Skin of body (tissue), 2 donors: Measurements from ENCODE around the gene SLC50A1. TPM values are rescaled to one million over a fixed set of nuclear protein-coding genes. Genes with fewer than 3 reads are reported as not detected.
"Not testable (repeated sequence)": the region's sequence is repeated elsewhere in the genome, so short reads cannot be mapped to it uniquely, and the experiment has no call there.

ENCODE experiments used
- DNase-seq: peaks from one replicate; lab custom pipeline; 2025; lab: John Stamatoyannopoulos, UW
- total RNA-seq: library from RNA; depleted of rRNA; stranded (reverse); fragments of >200 nt; gene quantifications from one replicate; pipeline ENCODE4 v1.2.3, GENCODE V29; 2014

The SLC50A1 gene
- total RNA-seq, 1 donor from 2014 or later: 18.5 TPM

DNA sequence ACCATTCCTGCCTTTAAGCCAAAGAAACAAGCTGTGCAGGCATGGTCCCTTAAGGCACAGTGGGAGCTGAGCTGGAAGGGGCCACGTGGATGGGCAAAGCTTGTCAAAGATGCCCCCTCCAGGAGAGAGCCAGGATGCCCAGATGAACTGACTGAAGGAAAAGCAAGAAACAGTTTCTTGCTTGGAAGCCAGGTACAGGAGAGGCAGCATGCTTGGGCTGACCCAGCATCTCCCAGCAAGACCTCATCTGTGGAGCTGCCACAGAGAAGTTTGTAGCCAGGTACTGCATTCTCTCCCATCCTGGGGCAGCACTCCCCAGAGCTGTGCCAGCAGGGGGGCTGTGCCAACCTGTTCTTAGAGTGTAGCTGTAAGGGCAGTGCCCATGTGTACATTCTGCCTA lies 1.3 kb upstream of the SLC50A1 start:
- no peak for DNase-seq

DNA sequence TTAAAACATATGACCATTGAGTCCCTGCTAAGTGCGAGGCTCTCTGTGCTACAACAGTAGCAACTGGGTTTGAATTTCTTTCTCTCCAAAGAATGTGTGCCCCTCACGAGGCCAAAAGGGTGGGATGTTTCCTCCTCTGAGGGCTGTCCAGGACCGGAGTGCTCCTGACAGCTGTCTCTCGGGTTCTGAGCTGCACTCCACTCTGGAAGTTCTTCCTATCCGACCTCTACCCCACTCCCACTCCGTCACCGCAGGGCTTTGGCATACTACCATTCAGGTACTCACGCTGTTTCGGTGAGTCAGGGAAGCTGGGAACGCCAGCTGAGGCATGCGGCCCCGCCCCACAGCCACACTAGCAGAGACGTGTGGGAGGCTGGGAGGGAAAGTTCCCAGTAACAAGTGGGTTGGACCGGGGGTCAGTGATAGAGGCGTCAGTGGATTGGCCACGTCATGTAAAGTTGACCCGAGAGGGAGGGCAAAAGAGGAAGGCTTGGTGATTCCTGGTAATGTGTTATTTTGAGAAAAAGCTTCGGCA lies 705 bp upstream of the SLC50A1 start:
- peak; percentile 67 for DNase-seq

DNA sequence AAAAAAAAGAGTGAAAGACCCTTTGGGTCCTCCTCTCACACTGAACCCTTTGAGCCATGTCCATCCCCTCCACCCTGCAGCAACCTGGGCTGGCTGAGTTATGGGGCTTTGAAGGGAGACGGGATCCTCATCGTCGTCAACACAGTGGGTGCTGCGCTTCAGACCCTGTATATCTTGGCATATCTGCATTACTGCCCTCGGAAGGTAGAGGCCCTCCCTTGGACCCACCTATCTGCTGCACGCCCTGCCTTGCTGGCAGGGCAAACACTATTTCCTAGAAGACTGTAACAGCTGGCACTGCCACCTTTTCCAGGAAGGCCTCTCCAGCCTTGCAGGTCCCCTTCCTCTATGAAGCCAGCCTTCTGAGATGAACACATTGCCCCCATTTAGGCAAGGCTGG lies 1.1 kb downstream of the SLC50A1 start:
- DNase-seq: no peak

DNA sequence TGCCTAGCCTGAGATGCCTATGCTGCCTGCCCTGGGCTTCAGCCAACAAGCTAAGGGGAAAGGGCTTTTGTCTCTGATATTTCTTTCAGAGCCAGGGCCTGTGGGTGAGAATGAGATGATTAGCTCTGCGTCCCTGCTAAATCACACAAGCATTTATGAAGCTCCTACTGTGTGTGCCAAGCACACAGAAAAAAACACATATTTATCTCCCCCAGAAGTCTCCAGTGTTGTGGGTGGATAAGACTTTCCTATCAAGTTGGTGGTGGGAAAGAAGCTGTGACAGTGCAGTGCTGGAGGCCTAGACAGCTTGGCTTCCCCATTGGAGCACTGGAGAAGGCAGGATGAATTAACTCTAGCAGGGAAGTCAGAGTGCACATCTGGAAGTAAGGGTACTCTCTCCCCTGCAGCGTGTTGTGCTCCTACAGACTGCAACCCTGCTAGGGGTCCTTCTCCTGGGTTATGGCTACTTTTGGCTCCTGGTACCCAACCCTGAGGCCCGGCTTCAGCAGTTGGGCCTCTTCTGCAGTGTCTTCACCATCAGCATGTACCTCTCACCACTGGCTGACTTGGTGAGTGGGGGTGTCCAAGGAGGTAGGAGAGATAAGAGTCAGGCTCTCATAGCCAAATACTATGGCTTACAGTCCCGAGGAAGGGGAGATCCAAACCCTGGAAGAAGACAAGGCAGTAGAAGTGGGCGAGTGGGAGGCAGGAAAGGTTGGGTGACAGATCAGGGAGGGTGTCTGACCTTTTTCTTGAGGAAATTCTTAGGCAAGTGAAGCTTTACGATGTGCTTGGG lies 1.7 kb downstream of the SLC50A1 start:
- no peak for DNase-seq

DNA sequence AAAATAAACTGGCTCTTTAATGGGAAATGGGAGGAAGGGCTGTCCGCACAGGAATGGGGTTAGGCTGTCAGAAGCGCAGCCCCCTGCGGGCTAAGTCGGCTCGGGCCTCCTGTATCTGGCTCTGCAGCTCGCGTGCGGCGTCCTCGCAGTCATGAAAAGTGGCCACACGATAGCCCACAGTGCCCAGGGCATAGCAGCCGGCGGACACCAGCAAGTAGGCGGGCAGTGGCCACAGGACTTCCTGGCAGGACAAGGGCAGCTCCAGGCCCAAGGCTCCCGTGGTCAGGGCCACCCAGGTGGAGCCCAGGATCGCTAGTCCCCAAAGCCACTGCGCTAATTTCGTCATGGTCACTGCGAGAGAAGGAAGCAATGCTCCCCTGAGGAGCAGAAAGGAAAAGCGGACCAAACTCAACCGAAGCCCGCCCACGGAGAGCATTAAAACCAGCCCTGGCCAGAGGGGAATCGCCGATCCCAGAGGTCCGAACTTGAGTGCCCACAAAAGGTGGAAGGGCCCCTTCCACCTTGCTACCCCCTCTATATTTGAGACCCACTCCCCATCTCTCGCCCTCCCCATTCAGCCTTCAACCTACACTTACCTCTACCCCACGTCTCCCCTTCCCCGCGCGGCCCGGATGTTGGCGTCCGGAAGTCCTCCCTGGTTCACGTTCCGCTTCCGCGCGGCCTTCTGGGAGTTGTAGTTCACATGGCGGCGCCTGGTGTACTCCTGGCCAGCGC lies 4.4 kb downstream of the SLC50A1 start, which contains the start of gene DPM3:
Gene DPM3, minus strand, starts transcription at position 637 of the 735 bp plus-strand sequence. Its CDS starts 291 bp downstream, at position 346.
- DNase-seq: peak; percentile 63

DNA sequence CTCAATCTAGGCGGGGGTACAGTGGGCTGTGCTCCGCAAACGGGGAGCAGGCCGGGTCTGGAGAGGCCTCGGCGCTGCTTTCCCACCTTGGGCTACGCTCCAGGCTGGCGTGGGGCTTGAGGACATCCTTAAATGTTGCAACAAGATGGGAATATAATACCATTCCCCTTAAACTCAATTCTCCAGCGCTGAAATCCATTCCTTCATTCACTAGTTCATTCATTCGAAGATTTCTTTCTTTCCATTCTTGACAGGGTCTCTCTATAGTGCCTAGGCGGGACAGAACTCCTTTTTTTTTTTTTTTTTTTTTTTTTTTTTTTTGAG lies 4.9 kb downstream of the SLC50A1 start:
- no peak for DNase-seq

DNA sequence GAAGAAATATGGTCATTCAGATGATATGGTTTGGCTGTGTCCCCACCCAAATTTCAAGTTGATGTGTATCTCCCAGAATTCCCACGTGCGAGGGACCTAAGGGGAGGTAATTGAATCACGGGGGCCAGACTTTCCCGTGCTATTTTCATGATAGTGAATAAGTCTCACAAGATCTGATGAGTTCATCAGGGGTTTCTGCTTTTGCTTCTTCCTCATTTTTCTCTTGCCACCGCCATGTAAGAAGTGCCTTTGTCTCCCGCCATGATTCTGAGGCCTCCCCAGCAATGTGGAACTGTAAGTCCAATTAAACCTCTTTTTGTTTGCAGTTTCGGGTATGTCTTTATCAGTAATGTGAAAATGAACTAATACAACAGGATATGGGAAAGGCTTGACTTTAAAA lies 6.1 kb downstream of the SLC50A1 start:
- DNase-seq: no peak

DNA sequence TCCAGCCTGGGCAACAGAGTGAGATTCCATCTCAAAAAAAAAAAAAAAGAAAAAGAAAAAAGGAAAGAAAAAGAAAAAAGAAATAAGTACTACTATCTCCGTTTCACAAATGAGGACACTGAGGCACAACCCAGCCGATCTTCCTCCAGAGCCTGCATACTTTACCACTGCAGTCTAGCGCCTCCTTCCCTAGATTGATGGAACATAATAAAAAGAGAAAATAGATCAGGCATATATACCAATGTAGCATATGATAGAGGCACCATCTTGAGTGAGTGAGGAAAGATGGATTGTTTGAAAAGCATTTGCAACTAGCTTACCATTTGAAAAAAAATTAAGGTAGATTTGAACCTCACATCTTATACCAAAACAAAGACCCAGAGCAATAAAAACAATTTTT lies 9.8 kb downstream of the SLC50A1 start:
- no peak for DNase-seq

DNA sequence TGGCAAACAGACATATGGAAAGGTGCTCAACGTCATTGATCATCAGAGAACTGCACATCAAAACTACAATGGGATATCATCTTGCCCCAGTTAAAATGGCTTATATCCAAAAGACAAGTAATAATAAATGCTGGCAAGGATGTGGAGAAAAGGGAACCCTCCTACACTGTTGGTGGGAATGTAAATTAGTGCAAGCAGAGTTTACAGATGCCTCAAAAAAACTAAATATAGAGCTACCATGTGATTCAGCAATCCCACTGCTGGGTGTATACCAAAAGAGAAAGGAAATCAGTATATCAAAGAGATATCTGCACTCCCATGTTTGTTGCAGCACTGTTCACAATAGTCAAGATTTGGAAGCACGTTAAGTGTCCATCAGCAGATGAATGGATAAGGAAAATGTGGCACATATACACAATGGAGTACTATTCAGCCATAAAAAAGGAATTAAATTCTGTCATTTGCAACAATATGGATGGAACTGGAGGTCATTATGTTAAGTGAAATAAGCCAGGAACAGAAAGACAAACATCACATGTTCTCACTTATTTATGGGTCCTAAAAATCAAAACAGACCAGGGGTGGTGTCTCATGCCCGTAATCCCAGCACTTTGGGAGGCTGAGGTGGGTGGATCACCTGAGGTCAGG lies 20.5 kb downstream of the SLC50A1 start:
- not testable (repeated sequence) for DNase-seq

DNA sequence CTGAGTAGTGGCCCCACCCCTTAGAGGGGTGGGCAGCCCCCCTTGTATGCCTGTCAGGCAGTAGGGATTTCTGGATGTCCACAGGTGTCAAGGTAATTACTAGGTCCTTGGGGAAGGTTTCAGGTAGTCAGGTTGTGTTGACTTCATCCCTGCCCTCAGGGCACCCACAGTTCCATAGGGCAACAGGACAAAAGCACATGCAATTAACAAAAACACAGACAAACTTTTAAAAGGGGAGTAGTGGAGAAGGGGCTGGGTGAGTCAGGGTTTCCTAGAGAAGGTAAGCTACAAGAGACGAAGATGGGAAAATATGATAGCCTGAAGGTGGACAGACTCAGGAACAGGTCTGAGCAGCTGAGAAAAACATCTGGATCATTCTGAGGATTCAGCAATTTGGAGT lies 23.3 kb downstream of the SLC50A1 start:
- no peak for DNase-seq

DNA sequence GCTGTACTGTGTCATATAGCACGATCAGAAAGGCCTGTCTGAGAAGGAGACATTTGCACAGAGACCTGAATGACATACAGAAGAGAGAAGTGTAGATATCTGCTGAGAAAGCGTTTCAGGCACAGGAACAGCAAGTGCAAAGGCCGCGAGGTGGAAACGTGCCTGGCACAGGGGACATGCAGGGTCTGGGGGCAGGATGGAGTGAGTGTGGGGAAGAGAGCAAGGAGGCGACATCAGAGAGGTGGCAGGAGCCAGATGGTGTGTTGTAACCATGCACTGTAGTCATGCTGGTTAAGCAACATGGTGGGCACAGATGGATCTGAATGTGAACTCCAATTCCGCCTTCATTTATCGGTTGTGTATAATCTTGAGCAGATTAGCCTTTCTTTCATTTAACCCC lies 24.5 kb downstream of the SLC50A1 start:
- DNase-seq: no peak

DNA sequence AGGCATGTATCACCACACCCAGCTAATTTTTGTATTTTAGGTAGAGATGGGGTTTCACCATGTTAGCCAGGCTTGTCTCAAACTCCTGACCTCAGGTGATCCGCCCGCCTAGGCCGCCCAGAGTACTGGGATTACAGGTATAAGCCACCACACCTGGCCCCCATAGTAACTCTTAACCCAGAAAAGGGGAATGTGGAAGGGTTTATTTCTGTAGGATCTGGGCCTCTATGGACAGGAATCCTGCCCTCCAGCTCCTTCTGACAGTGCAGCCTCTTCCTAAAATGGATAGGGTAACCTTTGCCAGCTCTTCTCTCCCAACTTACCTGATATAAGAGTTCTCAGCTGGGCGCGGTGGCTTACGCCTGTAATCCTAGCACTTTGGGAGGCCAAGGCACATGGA lies 27.0 kb downstream of the SLC50A1 start:
- not testable (repeated sequence) for DNase-seq

DNA sequence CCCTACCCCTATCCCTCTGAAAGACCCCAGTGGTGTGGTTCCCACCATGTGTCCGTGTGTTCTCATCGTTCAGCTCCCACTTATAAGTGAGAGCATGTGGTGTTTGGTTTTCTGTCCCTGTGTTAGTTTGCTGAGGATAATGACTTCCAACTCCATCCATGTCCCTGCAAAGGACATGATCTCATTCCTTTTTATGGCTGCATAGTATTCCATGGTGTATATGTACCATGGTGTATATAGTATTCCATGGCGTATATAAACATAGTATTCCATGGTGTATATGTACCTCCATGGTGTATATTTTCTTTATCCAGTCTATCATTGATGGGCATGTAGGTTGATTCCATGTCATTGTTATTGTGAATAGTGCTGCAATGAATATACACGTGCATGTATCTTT lies 28.1 kb downstream of the SLC50A1 start:
- DNase-seq: not testable (repeated sequence)

DNA sequence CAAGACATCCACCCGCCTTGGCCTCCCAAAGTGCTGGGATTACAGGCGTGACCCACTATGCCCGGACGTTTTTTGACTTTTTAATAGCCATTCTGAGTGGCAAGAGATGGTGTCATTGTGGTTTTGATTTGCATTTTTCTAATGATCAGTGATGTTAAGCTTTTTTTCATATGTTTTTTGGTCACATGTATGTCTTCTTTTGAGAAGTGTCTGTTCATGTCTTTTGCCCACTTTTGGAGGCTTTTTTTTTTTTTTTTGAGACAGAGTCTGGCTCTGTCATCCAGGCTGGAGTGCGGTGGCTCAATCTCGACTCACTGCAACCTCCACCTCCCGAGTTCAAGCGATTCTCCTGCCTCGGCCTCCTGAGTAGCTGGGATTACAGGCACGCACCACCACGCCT lies 29.0 kb downstream of the SLC50A1 start:
- not testable (repeated sequence) for DNase-seq

DNA sequence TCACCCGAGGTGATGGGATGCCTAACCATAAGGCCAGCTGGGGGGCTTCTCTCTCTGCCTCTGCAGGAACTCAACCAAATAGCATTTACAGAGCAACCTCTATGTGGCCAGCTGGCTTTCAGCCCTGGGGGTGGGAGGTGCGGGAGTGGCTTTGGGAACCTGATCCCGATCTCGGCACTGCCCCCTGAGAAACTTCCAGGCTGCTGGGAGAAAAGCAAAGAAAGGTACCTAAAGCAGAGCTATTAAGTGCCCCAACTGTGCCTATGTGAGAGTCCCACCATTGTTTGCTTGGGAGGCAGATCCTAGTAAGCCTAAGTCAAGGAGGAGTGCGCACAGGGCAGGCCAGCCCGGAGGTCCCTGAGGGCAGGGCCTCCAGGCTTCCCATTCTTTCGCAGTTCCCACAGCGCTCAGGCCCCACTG lies 30.4 kb downstream of the SLC50A1 start:
- DNase-seq: no peak

DNA sequence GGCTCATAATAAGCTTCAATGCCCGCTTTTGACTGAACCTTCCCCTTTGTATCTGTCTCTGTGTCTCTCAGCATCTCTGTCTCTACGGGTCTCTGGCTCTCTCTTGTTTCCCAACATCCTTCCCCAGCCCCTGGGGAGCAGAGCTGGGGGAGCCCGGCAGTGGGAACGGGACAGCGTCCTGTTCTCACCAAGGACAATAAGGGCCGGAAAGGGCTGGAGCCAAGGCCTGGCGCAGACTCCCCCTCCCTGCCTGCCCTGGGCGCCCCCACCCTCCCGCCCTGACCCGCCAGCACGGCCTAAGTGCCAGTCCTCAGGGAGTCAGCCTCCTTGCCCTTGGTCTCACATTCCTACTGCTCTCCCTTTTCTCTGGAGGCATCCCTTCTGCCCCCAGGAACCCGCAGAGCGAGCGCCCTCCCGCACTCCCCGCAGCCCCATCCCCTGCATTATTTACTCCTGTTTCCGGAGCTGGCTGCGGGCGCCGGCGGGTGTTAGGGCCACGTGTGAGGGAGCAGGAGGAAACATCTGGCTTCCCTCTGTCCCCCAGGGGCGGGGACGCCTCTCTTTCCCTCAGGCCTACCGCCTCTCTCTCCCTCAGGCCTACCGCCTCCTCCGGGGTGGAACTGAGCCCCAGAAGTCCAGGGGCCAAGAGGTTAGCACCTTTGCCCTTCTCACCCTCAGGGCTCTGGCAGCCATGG lies 31.0 kb downstream of the SLC50A1 start:
- peak; percentile 48 for DNase-seq

DNA sequence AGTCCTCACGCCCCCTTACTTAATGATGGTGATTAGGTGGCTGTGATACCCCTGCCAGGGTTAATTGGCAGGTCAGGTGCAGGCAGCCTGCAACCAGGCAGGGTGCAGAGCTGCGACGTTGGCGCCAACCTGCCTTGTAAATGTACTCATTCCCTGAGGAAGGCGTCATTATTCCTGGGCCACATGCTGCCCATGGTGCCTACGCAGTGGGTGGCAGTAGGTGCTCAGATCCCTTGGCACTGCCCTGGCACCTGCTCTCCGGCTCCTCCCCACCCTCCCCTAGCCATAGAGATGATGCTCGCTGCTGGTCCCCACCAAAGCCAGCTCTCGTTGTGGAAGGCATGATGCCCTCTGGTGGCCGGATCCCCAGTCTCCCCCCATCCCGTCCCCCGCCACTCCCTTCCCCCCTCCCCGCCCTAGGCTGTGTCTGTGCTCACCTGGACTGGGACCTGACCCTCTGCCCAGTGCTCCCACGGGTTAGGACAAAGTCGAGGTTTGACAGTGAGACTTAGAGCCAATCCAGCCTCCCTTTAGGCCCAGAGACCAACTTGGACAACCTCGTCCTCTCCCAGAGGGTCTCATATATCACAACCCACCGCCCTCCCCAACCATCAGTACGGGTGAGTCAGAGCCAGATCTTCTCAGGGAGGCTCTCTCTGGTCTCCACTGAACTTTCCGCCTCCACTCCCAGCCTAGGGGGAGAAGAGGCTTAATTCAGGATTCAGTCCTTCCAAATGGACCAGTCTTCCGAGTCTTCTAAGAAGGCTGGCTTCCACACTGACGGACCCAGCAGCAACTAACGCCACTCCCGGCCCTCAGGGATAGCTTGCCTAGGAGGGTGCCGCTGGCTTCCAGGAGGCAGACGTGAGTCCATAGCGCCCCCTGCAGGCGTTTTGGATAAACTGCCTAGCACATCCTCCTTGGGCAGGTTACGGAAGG lies 31.8 kb downstream of the SLC50A1 start:
- DNase-seq: peak; percentile 71

DNA sequence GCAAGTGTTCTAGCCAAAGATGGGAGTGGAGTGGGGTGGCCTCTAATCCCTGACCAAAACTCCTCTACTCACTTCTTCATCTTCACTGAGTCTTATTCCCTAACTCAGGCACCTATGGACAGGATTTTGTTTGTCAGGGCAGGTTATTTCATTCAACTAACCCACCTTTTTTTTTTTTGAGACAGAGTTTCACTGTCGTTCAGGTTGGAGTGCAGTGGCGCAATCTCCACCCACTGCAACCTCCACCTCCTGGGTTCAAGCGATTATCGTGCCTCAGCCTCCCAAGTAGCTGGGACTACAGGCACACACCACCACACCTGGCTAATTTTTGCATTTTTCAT lies 32.4 kb downstream of the SLC50A1 start:
- not testable (repeated sequence) for DNase-seq

DNA sequence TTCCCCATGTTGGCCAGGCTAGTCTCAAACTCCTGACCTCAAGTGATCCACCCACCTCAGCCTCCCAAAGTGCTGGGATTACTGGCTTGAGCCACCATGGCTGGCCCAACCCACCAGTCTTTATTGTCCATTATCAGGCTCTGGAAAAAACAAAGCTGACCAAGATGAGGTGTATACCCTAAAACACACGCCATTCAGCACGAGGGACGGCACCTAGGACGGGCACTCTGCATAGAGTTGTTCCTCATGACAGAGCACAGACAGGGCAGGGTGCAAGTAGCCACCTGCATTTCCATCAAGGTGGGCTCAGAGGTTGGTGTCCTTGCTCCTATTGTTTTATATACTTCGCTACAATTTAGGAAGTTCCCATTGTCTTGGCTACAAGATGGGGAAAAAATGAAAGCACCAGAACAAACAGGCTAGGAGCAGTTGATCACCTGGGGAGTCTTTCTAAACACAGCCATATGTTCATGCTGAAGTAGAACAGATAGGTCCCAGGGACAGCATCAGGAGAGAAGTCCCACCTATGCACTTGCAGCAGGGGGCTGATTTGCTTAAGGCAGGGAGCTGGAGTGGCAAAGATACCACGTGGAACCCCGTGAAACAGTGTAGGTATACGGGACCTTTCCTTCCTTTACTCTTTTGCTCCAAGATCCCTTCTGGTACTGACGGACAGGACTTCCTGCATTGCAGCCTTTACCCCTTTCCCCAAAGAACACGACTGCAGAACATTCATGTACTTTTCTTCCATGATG lies 33.0 kb downstream of the SLC50A1 start:
- DNase-seq: no peak

DNA sequence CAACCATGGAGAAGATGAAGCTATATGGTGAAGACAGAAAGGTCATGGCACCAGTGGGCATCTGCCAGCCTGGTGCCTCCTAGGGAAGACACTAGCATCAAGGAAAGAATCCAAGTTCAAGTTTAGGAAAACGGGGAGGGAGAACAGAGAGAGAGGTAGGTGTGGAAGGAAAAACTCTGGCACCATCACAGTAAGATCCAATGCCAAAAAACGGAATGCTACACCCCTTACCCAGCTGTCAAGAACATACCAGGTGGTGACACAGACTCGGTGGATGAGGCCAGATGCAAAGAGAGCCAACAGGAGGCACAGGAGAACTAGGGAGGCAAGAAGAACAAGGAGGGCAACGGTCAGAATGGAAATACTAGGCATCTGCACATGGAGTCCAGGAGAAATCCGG lies 33.9 kb downstream of the SLC50A1 start:
- no peak for DNase-seq
